DMS79 (cell line): ENCODE measurements around the gene LPCAT2.

Source experiments
- DNase-seq: peaks from one replicate; lab custom pipeline; 2025; lab: John Stamatoyannopoulos, UW

Gene LPCAT2

GRCh38 chr16:55480228-55480655 lies 28.6 kb upstream of the LPCAT2 start:
- DNase-seq: no peak

- DNase-seq: no peak
These were observed 27.8 kb upstream of the LPCAT2 start for GRCh38 chr16:55481023-55481422.

- DNase-seq: no peak
These were observed 26.8 kb upstream of the LPCAT2 start for GRCh38 chr16:55482056-55482455.

- DNase-seq: no peak
These were observed 21.6 kb upstream of the LPCAT2 start for GRCh38 chr16:55487048-55487803.

GRCh38 chr16:55488306-55488705 lies 20.6 kb upstream of the LPCAT2 start:
- peak; percentile 24 for DNase-seq

- no peak for DNase-seq
These were observed 19.5 kb upstream of the LPCAT2 start for GRCh38 chr16:55489119-55489955.

GRCh38 chr16:55489956-55490265 lies 19.0 kb upstream of the LPCAT2 start:
- no peak for DNase-seq

- DNase-seq: no peak
These were observed 18.6 kb upstream of the LPCAT2 start for GRCh38 chr16:55490301-55490700.

- DNase-seq: no peak
These were observed 17.2 kb upstream of the LPCAT2 start for GRCh38 chr16:55491691-55492090.

- DNase-seq: no peak
These were observed 16.0 kb upstream of the LPCAT2 start for GRCh38 chr16:55492756-55493380.

- no peak for DNase-seq
These were observed 13.9 kb upstream of the LPCAT2 start for GRCh38 chr16:55494994-55495421.

- DNase-seq: peak; percentile 48
These were observed 13.1 kb upstream of the LPCAT2 start for GRCh38 chr16:55495616-55496289.

- no peak for DNase-seq
These were observed 12.2 kb upstream of the LPCAT2 start for GRCh38 chr16:55496509-55497145.

- DNase-seq: no peak
These were observed 11.3 kb upstream of the LPCAT2 start for GRCh38 chr16:55497558-55497957.

- no peak for DNase-seq
These were observed 10.8 kb upstream of the LPCAT2 start for GRCh38 chr16:55498101-55498500.

GRCh38 chr16:55499281-55499680 lies 9.6 kb upstream of the LPCAT2 start:
- DNase-seq: no peak

- DNase-seq: no peak
These were observed 8.8 kb upstream of the LPCAT2 start for GRCh38 chr16:55499951-55500529.

- no peak for DNase-seq
These were observed 8.3 kb upstream of the LPCAT2 start for GRCh38 chr16:55500530-55501011.

GRCh38 chr16:55501549-55502322 lies 7.1 kb upstream of the LPCAT2 start:
- no peak for DNase-seq

- DNase-seq: peak; percentile 77
These were observed 6.0 kb upstream of the LPCAT2 start for GRCh38 chr16:55502801-55503366.
